A549 treated with CpdA at 1 μM for 4 hours (cell line): ENCODE data around the gene FAR2. TPM values are rescaled to one million over a fixed set of nuclear protein-coding genes. Genes with fewer than 3 reads are reported as not detected.

ENCODE experiments used
- total RNA-seq: library from RNA; stranded (reverse); fragments of 200-300 nt; extraction: Qiagen RNA extraction; gene quantifications from 5 replicates; pipeline ENCODE4 v1.2.3, GENCODE V29; 2022; ENCODE audit warnings: low read depth

FAR2 gene
- 0.05 to 0.42 TPM (median 0.15 TPM) in 3 of 5 replicates, not detected in the others for total RNA-seq

GRCh38 chr12:29148911-29149690 is at the start of gene FAR2:
Gene FAR2, plus strand, starts transcription at chr12:29149278. Its CDS starts 121,172 bp downstream, at chr12:29270450.

DNA sequence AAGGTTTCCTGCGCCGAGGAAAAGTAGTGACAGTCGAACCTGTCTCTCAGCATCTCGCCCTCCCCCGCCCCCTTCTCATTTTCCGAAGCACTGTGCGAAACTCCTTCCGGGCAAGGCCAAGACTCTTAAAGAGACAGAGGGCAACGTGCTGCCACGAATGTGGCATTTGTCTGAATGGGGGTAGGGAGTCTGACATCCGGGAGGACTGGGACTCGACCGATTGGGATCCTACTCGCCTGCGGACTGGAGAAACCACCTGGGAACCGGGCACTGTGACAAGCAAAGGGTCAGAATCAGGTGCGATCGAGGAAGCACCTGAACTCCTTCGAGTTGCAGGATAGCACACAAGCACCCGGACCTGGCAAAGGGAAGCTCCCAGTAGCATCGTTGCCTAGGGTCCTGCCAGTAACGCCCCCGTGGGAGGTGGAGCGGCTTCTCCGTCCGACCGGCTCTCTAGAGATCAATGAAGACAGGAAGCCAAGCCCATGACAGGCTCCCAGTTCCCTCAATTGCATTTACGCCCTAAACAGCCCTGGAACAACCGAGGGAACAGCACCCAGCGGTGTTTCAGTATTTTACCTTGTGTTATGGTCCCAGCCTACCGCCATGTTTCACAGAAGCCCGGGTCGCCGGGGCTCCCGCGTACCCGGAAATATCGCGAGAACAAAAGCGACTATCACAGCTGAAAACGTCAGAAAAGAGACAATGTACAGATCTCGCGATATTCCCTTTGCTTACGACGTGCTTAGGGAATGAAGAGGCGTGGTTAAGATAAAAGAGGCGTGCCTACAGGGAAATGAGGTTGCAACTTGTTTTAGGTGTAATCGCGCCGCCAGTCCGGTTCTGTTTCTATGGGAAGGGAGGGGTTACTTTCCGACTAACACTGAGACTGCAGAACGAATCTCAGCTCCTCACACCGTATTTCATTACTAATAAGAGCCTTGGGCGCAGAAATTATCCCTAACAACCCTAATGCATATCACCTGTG is 231.8 kb downstream of the FAR2 start, which contains the start of gene ERGIC2:
Gene ERGIC2 (minus strand): TSS at position 637 of the 988 bp plus-strand sequence. CDS start 9,539 bp downstream, outside the sequence.

Other genes starting within 250 kb of the FAR2 start
- 64.5 to 85.9 TPM (median 68.2 TPM) in 5 replicates for gene ERGIC2, start 231.9 kb downstream of the FAR2 start, total RNA-seq